Skeletal muscle satellite cell (primary cell): ENCODE measurements around the gene CC2D1B.

Experiments
- H3K27me3 ChIP-seq: 2 replicates; pipeline ENCODE4 v1.7.0; 2013; ENCODE audit warnings: low read length; ENCODE audit not compliant: control insufficient read depth, insufficient read depth
- H3K36me3 ChIP-seq: 2 replicates; pipeline ENCODE4 v1.7.0; 2013; ENCODE audit warnings: mild to moderate bottlenecking, control low read depth, low read length; ENCODE audit not compliant: insufficient read depth
- H3K4me1 ChIP-seq: 2 replicates; pipeline ENCODE4 v1.7.0; 2013; ENCODE audit warnings: low read length; ENCODE audit not compliant: control insufficient read depth, insufficient read depth
- H3K4me2 ChIP-seq: 2 replicates; pipeline ENCODE4 v1.7.0; 2013; ENCODE audit warnings: mild to moderate bottlenecking, low read length
- H3K4me3 ChIP-seq: 2 replicates; pipeline ENCODE4 v1.7.0; 2013; ENCODE audit warnings: low read length
- H3K9ac ChIP-seq: 2 replicates; pipeline ENCODE4 v1.7.0; 2013; ENCODE audit warnings: mild to moderate bottlenecking, low read depth, low read length, moderate library complexity
- H3K9me3 ChIP-seq: replicated peaks from 2 replicates; pipeline ENCODE4 v1.7.0; 2013; ENCODE audit warnings: mild to moderate bottlenecking, control low read depth, low read length

Gene CC2D1B

GRCh38 chr1:52334906-52335528 lies 31.0 kb downstream of the CC2D1B start:
- no peaks in the 10 kb centered on the region for H3K9me3 ChIP-seq
- no peak overlapping the region for H3K4me2 ChIP-seq
- H3K36me3 ChIP-seq: peaks cover 10% of the 10 kb centered on the region
- no peaks in the 10 kb centered on the region for H3K4me1 ChIP-seq
- no peaks in the 10 kb centered on the region for H3K27me3 ChIP-seq
- H3K4me3 ChIP-seq: no peak overlapping the region
- no peak overlapping the region for H3K9ac ChIP-seq

- Histone ChIP-seq H3K9me3 (no peaks in the 10 kb centered on the region), H3K36me3 (peaks cover 5% of the 10 kb centered on the region), H3K4me2 (no peak overlapping the region), H3K4me1 (no peaks in the 10 kb centered on the region), H3K9ac (no peak overlapping the region), H3K4me3 (no peak overlapping the region), H3K27me3 (no peaks in the 10 kb centered on the region)
These were observed 33.6 kb downstream of the CC2D1B start for GRCh38 chr1:52332411-52332810.

DNA sequence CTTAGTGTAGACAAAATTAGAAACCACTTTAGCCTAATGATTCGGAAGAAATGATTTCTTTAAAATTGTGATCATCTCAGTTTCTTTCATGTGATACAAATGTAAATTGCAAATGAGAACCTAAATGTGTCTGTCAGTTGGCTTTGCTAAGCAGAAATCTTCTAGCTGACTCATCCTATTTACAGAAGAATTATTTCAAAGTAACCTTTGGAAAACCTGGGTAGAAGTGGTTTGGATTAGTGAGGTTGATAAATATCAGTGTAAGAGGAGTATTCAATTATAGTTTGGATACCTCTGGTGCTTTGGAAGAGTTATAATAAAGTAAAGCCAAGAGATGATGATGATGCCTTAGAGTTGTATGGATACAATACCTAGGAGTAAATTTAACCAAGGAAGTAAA lies 37.4 kb downstream of the CC2D1B start:
- H3K9ac ChIP-seq: no peak overlapping the region
- no peaks in the 10 kb centered on the region for H3K27me3 ChIP-seq

GRCh38 chr1:52325786-52326185 lies 40.2 kb downstream of the CC2D1B start:
- H3K4me2 ChIP-seq: no peak overlapping the region
- no peaks in the 10 kb centered on the region for H3K9me3 ChIP-seq
- no peaks in the 10 kb centered on the region for H3K36me3 ChIP-seq
- no peaks in the 10 kb centered on the region for H3K27me3 ChIP-seq
- no peak overlapping the region for H3K9ac ChIP-seq
- H3K4me1 ChIP-seq: no peaks in the 10 kb centered on the region
- H3K4me3 ChIP-seq: no peak overlapping the region

More for the DNA sequence above, 37.4 kb downstream of the CC2D1B start:
- no peaks in the 10 kb centered on the region for H3K9me3 ChIP-seq
- peaks cover 5% of the 10 kb centered on the region for H3K36me3 ChIP-seq
- no peaks in the 10 kb centered on the region for H3K4me1 ChIP-seq
- no peak overlapping the region for H3K4me2 ChIP-seq
- H3K4me3 ChIP-seq: no peak overlapping the region

GRCh38 chr1:52323731-52324130 lies 42.3 kb downstream of the CC2D1B start:
- Histone ChIP-seq H3K9ac (no peak overlapping the region), H3K27me3 (no peaks in the 10 kb centered on the region), H3K4me3 (no peak overlapping the region), H3K36me3 (no peaks in the 10 kb centered on the region), H3K9me3 (no peaks in the 10 kb centered on the region), H3K4me2 (no peak overlapping the region), H3K4me1 (no peaks in the 10 kb centered on the region)

DNA sequence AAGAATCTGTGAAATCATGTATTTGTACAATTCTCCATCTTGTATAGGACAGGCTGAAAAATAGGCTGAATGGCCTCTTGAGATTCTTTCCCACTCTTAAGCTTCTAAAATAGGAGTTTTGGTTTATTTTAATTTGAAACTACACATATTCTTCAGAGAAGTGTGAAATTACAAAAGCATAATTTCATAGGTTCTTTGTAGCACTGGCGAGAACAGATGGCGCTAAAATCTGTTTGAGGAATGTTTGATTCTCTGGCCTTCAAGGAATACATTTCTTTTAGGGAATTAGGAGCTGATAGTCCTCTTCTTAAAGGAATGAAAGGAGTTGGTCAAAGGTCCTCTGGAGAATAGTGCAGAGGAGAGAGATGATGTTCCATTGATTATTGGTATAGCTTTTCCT lies 44.9 kb downstream of the CC2D1B start:
- Histone ChIP-seq H3K9me3 (no peaks in the 10 kb centered on the region), H3K9ac (no peak overlapping the region), H3K36me3 (no peaks in the 10 kb centered on the region), H3K4me2 (no peak overlapping the region), H3K4me1 (no peaks in the 10 kb centered on the region), H3K4me3 (no peak overlapping the region), H3K27me3 (no peaks in the 10 kb centered on the region)

GRCh38 chr1:52306227-52307006 lies 59.6 kb downstream of the CC2D1B start:
- H3K4me1 ChIP-seq: no peaks in the 10 kb centered on the region
- no peak overlapping the region for H3K9ac ChIP-seq
- no peaks in the 10 kb centered on the region for H3K27me3 ChIP-seq
- H3K9me3 ChIP-seq: no peaks in the 10 kb centered on the region
- no peak overlapping the region for H3K4me3 ChIP-seq
- H3K36me3 ChIP-seq: no peaks in the 10 kb centered on the region
- no peak overlapping the region for H3K4me2 ChIP-seq

- Histone ChIP-seq H3K27me3 (no peaks in the 10 kb centered on the region), H3K4me3 (no peak overlapping the region), H3K4me2 (no peak overlapping the region), H3K9me3 (no peaks in the 10 kb centered on the region), H3K36me3 (no peaks in the 10 kb centered on the region), H3K9ac (no peak overlapping the region), H3K4me1 (no peaks in the 10 kb centered on the region)
These were observed 60.4 kb downstream of the CC2D1B start for GRCh38 chr1:52305417-52306226.
